ENCODE data around the gene TNNC2. TPM values are rescaled to one million over a fixed set of nuclear protein-coding genes. Genes with fewer than 3 reads are reported as not detected.

Gene TNNC2
- polyA plus RNA-seq, 1 of the 3 experiments (the other 2 are of a cell fraction) = 1.1 TPM

GRCh38 chr20:45857114-45857881 lies 30.2 kb upstream of the TNNC2 start, which contains the start of the genes ACOT8 and ZSWIM3 (continued):
- TF ChIP-seq CTCF (IDR thresholded peaks at IDR 0.05) = no peak
- no peak for TF ChIP-seq FOXJ3 (CRISPR knock-in tag; IDR thresholded peaks at IDR 0.05)

DNA sequence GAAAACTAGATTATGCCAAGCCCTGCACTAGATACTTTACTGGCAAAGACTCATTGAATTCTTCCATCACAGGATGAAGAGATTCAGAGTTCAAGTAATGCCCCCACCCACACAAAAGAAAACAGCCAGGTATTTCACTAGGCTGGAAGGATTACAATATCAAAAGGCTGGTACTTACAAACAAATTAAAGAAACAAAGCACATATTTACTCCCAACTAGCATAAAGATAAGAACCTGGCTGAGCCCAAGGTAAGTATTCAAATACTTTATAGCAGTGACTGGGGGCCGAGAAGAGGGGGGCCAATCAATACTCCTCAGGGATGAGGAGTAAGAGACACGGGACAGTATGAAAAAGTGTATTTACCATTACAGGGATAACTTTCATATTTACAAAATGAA lies 26.4 kb upstream of the TNNC2 start:
- Histone ChIP-seq H4K20me1 (ENCODE audit: insufficient read depth) (no peaks in the 10 kb centered on the region), H3K9me3 (no peaks in the 10 kb centered on the region), H3K4me3 (ENCODE audit: low read depth in 2 of 2, low read length in 1 of 2) (no peak overlapping the region), H2AFZ (ENCODE audit: low read depth) (no peak overlapping the region), H3K27me3 (ENCODE audit: insufficient read depth) (no peaks in the 10 kb centered on the region), H3K9me2 (no peaks in the 10 kb centered on the region), H3K79me2 (ENCODE audit: insufficient read depth) (peaks cover 31% of the 10 kb centered on the region), H3K36me3 (replicated peaks in 1 of 2; ENCODE audit: control insufficient read depth in 1 of 2, insufficient read depth in 2 of 2, low read length in 1 of 2) (peaks cover 9 to 14% of the 10 kb centered on the region in 2 experiments), H3K9ac (no peak overlapping the region), H3K4me1 (ENCODE audit: control insufficient read depth in 1 of 2, insufficient read depth in 2 of 2, low read depth in 1 of 2, low read length in 1 of 2) (peaks cover 8 to 13% of the 10 kb centered on the region in 2 experiments; a peak in 2 of 4 replicates), H3K27ac (ENCODE audit: low read depth in 2 of 2, low read length in 1 of 2) (no peak overlapping the region), H3F3A (replicated peaks; ENCODE audit: insufficient read depth) (peaks cover 3% of the 10 kb centered on the region), H3K4me2 (no peak overlapping the region)
- CTCF ChIA-PET = interaction anchor here (0.8 kb wide), 1 partner anchor 12 kb away, joined by 3 read pairs; no protein-coding TSS in a partner anchor
- WGBS (ENCODE audit: low lambda C conversion rate) = 87% methylated on average over 2 of the region's 2 CpGs
- POLR2A ChIA-PET = no interaction called here
- no peak for TF ChIP-seq TEAD4 (IDR thresholded peaks at IDR 0.05; ENCODE audit: borderline replicate concordance, insufficient read depth)
- no peak for TF ChIP-seq EP300 (IDR thresholded peaks at IDR 0.05; ENCODE audit: borderline replicate concordance in 1 of 2, low read depth in 1 of 2, low read length in 1 of 2)
- no peak for TF ChIP-seq NRF1 (IDR thresholded peaks at IDR 0.05; ENCODE audit: low read depth, low read length)
- no peak for TF ChIP-seq RFX5 (IDR thresholded peaks at IDR 0.05; ENCODE audit: low read length)
- no peak for TF ChIP-seq POLR2AphosphoS5 (IDR thresholded peaks at IDR 0.05; ENCODE audit: low read depth, low read length)
- TF ChIP-seq RCOR1 (IDR thresholded peaks at IDR 0.05; ENCODE audit: low read length) = no peak
- no peak for TF ChIP-seq PBX3 (IDR thresholded peaks at IDR 0.05)
- DNase-seq = no peak

GRCh38 chr20:45852326-45852725 lies 25.2 kb upstream of the TNNC2 start:
- WGBS (ENCODE audit: low lambda C conversion rate) = 100% methylated on average over 6 of the region's 6 CpGs
- H3K79me2 ChIP-seq (ENCODE audit: insufficient read depth) = peaks cover 29% of the 10 kb centered on the region
- no peak overlapping the region for H3K27ac ChIP-seq (ENCODE audit: low read depth in 2 of 2, low read length in 1 of 2)
- ChIA-PET CTCF (interaction anchor here (1.0 to 1.6 kb wide), 3 partner anchors 10 to 18 kb away, joined by 3 to 6 read pairs (median 4); no protein-coding TSS in a partner anchor), POLR2A (interaction anchor here (0.7 kb wide), 1 partner anchor 117 kb away, joined by 3 read pairs; no protein-coding TSS in a partner anchor)
- no peak overlapping the region for H2AFZ ChIP-seq (ENCODE audit: low read depth)
- H3K9ac ChIP-seq = no peak overlapping the region
- no peak overlapping the region for H3K4me2 ChIP-seq
- peaks cover 8% of the 10 kb centered on the region in 2 experiments; a peak in 2 of 4 replicates for H3K4me1 ChIP-seq (ENCODE audit: control insufficient read depth in 1 of 2, insufficient read depth in 2 of 2, low read depth in 1 of 2, low read length in 1 of 2)
- peaks cover 12 to 20% of the 10 kb centered on the region in 2 experiments for H3K36me3 ChIP-seq (replicated peaks in 1 of 2; ENCODE audit: control insufficient read depth in 1 of 2, insufficient read depth in 2 of 2, low read length in 1 of 2)
- no peaks in the 10 kb centered on the region for H3K9me2 ChIP-seq
- H3K27me3 ChIP-seq (ENCODE audit: insufficient read depth) = no peaks in the 10 kb centered on the region
- DNase-seq = no peak
- H3F3A ChIP-seq (replicated peaks; ENCODE audit: insufficient read depth) = peaks cover 3% of the 10 kb centered on the region
- no peaks in the 10 kb centered on the region for H4K20me1 ChIP-seq (ENCODE audit: insufficient read depth)
- TF ChIP-seq RCOR1 (IDR thresholded peaks at IDR 0.05; ENCODE audit: low read length) (no peak), MXI1 (IDR thresholded peaks at IDR 0.05; ENCODE audit: low read depth, low read length) (no peak), JUND (IDR thresholded peaks at IDR 0.05) (no peak), POLR2AphosphoS5 (IDR thresholded peaks at IDR 0.05; ENCODE audit: low read depth, low read length) (no peak), MEF2A (IDR thresholded peaks at IDR 0.05; ENCODE audit: borderline replicate concordance, low read depth) (no peak), ZBTB33 (IDR thresholded peaks at IDR 0.05; ENCODE audit: borderline replicate concordance, low read depth) (no peak), ELF1 (IDR thresholded peaks at IDR 0.05) (no peak), EZH2phosphoT487 (IDR thresholded peaks at IDR 0.05; ENCODE audit: borderline replicate concordance, low read depth) (no peak), IRF3 (IDR thresholded peaks at IDR 0.05; ENCODE audit: low read depth, low read length) (no peak), GABPA (IDR thresholded peaks at IDR 0.05; ENCODE audit: low read depth) (no peak), FOXM1 (IDR thresholded peaks at IDR 0.05; ENCODE audit: low read depth) (no peak), TEAD4 (IDR thresholded peaks at IDR 0.05; ENCODE audit: borderline replicate concordance, insufficient read depth) (no peak), FOSL2 (IDR thresholded peaks at IDR 0.05; ENCODE audit: borderline replicate concordance, low read depth) (no peak)
- no peaks in the 10 kb centered on the region for H3K9me3 ChIP-seq
- H3K4me3 ChIP-seq (ENCODE audit: low read depth in 2 of 2, low read length in 1 of 2) = no peak overlapping the region

Data from SK-N-SH (cell line).